GM06990 (cell line): ENCODE results near the gene OR6C76.
"Not testable (repeated sequence)": the region's sequence is repeated elsewhere in the genome, so short reads cannot be mapped to it uniquely, and the experiment has no call there.

Source experiments
- DNase-seq: peaks from one replicate; pipeline ENCODE4 v3.0.0-alpha.2; 2011; ENCODE audit not compliant: insufficient read length; ENCODE audit errors: extremely low read depth
- H3K27me3 ChIP-seq: replicated peaks from 2 replicates; pipeline ENCODE4 v1.6.0; 2011; ENCODE audit warnings: low read length; ENCODE audit not compliant: control insufficient read depth, insufficient read depth
- H3K36me3 ChIP-seq: 2 replicates; pipeline ENCODE4 v1.5.1; 2011; ENCODE audit warnings: low read length; ENCODE audit not compliant: control insufficient read depth, insufficient read depth
- H3K4me3 ChIP-seq: replicated peaks from 2 replicates; pipeline ENCODE4 v1.5.1; 2011; ENCODE audit warnings: low read depth, mild to moderate bottlenecking, control low read depth, low read length
- TF ChIP-seq, protein P1 (sequence below): IDR thresholded peaks from 2 replicates; pipeline ENCODE4 v1.5.1; 2011; ENCODE audit warnings: low read length, control low read depth, mild to moderate bottlenecking, inconsistent platforms; ENCODE audit not compliant: insufficient read depth, poor library complexity, severe bottlenecking

OR6C76 gene

DNA sequence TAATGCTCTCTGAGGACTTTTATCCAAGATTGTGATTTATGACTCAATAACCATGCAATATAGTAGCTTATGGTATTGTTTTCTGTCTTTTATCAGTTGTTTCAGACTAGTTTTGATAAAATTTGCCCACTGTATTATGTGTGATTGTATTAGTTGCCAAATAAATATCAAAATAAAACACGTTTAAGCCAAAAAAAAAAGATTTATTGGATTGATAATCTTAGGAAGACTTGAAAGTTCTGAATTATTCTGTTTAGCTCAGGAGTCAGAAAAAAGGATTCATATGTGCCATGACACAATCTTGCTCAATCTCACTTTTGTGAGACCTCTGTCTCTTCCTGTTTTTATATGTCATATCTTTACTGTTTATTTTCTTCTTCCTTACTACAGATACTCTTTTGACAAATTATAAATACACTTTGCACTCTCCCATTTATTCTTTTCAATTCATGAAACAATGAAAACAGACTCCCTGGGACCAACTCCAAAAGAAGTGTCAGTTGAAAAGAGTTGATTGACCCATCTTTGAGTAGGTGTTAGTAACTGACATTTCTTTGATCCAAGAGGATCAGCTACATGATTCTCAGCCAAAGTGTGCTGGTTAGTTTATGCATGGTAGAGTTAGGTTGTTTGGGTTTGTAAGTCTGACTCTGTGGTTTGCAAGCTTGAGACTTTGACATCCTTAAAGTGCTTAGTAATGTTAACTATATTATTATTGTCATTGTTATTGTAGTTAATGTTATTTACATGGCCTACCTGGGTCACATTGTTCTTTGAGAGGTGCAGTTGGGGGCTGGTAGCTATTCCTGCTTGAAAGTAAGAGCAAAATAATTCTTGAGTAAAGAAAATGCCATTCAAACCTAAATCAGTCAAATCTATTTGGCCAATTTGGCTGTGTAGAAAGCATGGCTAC, 2.5 kb downstream of the OR6C76 start:
- no peaks in the 10 kb centered on the region for H3K36me3 ChIP-seq
- no peak overlapping the region for H3K4me3 ChIP-seq
- no peak for DNase-seq
- TF ChIP-seq, protein P1, sequence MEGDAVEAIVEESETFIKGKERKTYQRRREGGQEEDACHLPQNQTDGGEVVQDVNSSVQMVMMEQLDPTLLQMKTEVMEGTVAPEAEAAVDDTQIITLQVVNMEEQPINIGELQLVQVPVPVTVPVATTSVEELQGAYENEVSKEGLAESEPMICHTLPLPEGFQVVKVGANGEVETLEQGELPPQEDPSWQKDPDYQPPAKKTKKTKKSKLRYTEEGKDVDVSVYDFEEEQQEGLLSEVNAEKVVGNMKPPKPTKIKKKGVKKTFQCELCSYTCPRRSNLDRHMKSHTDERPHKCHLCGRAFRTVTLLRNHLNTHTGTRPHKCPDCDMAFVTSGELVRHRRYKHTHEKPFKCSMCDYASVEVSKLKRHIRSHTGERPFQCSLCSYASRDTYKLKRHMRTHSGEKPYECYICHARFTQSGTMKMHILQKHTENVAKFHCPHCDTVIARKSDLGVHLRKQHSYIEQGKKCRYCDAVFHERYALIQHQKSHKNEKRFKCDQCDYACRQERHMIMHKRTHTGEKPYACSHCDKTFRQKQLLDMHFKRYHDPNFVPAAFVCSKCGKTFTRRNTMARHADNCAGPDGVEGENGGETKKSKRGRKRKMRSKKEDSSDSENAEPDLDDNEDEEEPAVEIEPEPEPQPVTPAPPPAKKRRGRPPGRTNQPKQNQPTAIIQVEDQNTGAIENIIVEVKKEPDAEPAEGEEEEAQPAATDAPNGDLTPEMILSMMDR = no peak
- H3K27me3 ChIP-seq = no peaks in the 10 kb centered on the region

DNA sequence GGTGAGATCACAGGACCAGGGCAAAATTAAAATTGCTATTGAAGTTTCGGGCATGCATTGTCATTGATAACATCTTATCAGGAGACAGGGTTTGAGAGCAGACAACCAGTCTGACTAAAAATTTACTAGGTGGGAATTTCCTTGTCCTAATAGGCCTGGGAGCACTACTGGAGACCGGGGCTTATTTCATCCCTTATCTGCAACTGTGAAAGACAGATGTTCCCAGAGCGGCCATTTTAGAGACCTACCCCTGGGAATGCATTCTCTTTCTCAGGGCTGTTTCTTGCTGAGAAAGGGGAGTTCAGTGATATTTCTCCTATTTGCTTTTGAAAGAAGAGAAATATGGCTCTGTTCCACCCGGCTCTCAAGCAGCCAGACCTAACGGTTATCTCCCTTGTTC, 15.2 kb downstream of the OR6C76 start:
- DNase-seq, H3K36me3 ChIP-seq, H3K27me3 ChIP-seq, H3K4me3 ChIP-seq: not testable (repeated sequence)

DNA sequence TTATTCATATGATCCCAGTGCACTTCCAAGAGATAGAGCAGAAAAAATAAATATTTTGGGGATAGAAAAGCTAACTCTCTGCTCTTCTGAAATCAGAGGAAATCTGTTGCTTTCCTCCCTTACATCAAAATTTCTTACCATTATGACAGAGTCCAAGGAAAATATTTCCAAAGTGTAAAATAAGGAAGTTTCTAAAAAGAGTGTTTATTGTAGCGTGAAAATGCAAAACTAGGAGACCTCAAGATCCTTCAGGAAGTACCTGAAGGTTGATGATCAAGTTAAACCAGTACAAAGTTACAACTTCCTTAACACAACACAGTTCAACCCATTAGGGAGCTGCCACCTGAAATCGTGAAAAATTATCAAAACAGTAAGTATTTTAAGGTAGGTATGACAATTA, 17.7 kb downstream of the OR6C76 start, which contains the start of gene OR6C2:
Gene OR6C2, plus strand, starts transcription at position 301 of the 400 bp plus-strand sequence. CDS start 8,138 bp downstream, outside the sequence.
- no peak for DNase-seq
- Histone ChIP-seq H3K4me3 (no peak within 1 kb of the TSS), H3K36me3 (no peaks in the 10 kb centered on the region), H3K27me3 (no peaks in the 10 kb centered on the region)
- TF ChIP-seq, protein P1 = no peak

DNA sequence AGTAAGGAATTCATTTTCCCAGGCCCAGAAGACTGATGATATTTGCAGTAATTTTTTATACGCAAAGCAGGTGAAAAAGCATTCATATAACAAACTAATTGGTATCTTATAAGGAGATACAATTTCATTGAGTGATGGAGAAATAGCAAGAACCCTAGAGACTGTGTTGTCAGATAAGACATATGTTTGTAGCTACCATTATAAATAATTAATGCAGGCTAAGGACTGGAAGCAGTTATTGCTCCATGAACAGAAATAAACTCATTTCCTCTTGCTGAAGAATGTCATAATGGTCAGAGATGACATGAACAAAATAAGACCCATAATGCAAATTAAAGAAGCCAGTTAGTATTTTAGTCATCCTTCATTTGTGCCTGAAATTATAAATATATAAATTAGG, 19.3 kb downstream of the OR6C76 start:
- no peaks in the 10 kb centered on the region for H3K36me3 ChIP-seq
- H3K27me3 ChIP-seq = no peaks in the 10 kb centered on the region
- DNase-seq = no peak
- TF ChIP-seq, protein P1 = no peak
- no peak overlapping the region for H3K4me3 ChIP-seq

DNA sequence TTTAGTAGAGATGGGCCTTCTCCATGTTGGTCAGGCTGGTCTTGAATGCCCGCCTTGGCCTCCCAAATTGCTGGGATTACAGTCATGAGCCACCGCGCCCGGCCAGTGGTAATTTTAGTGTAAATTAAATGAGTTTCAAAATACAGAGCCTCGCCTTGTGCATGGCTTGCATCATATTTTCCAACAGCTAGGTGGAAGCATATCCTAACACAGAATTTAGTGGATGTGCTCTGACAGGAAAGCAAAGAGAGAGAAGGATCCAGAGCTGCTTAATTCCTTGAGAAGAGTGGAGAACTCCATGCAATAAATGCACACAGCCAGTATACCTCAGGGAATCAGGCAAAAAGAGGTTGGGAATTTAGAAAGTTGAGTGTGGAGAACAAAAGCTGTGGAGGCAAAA, 20.3 kb downstream of the OR6C76 start:
- Histone ChIP-seq H3K36me3 (no peaks in the 10 kb centered on the region), H3K4me3 (no peak overlapping the region), H3K27me3 (no peaks in the 10 kb centered on the region)
- no peak for DNase-seq
- TF ChIP-seq, protein P1 = no peak

DNA sequence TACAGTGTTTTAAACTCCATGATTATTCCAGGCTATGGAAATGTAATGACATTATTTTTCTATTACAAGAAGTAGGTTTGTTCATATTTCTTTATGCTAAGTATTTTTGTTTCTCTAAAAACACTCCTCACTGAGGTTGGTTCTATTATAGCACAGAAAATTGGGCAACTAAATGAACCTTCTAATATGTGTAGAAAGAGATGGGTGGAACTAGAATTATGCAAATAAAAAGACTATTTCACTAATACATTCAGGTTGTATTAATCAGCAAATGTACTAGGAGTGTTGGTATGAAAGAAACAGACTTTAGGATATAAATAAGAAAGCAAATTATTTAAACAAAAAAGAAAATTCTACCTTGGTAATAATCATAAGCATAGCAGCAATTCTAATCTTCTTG, 22.8 kb downstream of the OR6C76 start:
- Histone ChIP-seq H3K27me3 (no peaks in the 10 kb centered on the region), H3K36me3 (no peaks in the 10 kb centered on the region), H3K4me3 (no peak overlapping the region)
- DNase-seq = no peak
- TF ChIP-seq, protein P1 = no peak

DNA sequence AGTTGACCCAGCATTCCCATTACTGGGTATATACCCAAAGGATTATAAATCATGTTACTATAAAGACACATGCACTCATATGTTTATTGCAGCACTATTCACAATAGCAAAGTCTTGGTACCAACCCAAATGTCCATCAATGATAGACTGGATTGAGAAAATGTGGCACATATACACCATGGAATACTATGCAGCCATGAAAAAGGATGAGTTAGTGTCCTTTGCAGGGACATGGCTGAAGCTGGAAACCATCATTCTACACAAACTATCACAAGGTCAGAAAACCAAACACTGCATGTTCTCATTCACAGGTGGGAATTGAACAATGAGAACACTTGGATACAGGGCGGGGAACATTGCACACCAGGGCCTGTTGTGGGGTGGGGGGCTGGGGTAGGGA, 38.9 kb downstream of the OR6C76 start:
- H3K4me3 ChIP-seq, H3K36me3 ChIP-seq, H3K27me3 ChIP-seq, DNase-seq: not testable (repeated sequence)
